GM23338 (cell line): ENCODE measurements around the gene GALNT9.

Experiments
- CREB1 ChIP-seq: fragments of 250-450 bp; sonication (Bioruptor Pico); IDR thresholded peaks from 2 replicates; pipeline ENCODE4 v1.5.0; 2020; ENCODE audit warnings: low read depth, mild to moderate bottlenecking, moderate library complexity
- CTCF ChIP-seq, 2 experiments: fragments of 200-600 bp in 1 of 2; sonication (generic) in 1 of 2; conservative IDR thresholded peaks; 2 replicates each; pipeline versions ENCODE4 v1.5.1 to v1.6.1; 2016 to 2017; ENCODE audit warnings: antibody characterized with exemption in 2 of 2, low read depth in 2 of 2, mild to moderate bottlenecking in 2 of 2, moderate library complexity in 1 of 2
- EZH2 ChIP-seq: fragments of 200-600 bp; sonication (generic); IDR thresholded peaks from one replicate; pipeline ENCODE4 v1.8.0; 2017; ENCODE audit warnings: antibody characterized with exemption, mild to moderate bottlenecking, low read depth; ENCODE audit not compliant: unreplicated experiment
- EZH2phosphoT487 ChIP-seq: fragments of 200-600 bp; sonication (generic); IDR thresholded peaks from one replicate; pipeline ENCODE4 v1.8.1; 2018; ENCODE audit warnings: antibody characterized with exemption; ENCODE audit not compliant: unreplicated experiment
- POLR2AphosphoS5 ChIP-seq: IDR thresholded peaks from 2 replicates; pipeline ENCODE4 v1.6.1; 2016; ENCODE audit warnings: antibody characterized with exemption, low read depth
- REST ChIP-seq: IDR thresholded peaks from one replicate; pipeline ENCODE4 v1.6.1; 2018; ENCODE audit warnings: antibody characterized with exemption; ENCODE audit not compliant: unreplicated experiment
- STAT1 ChIP-seq: IDR thresholded peaks from one replicate; pipeline ENCODE4 v1.6.1; 2016; ENCODE audit warnings: antibody characterized with exemption; ENCODE audit not compliant: unreplicated experiment
- ZNF331 ChIP-seq: fragments of 250-450 bp; sonication (Bioruptor Pico); IDR thresholded peaks from 2 replicates; pipeline ENCODE4 v1.5.0; 2020; ENCODE audit warnings: low read depth, mild to moderate bottlenecking, moderate library complexity

- TF ChIP-seq CTCF (conservative IDR thresholded peaks at IDR 0.05; ENCODE audit: low read depth in 2 of 2) (no peak), REST (no peak), STAT1 (no peak), EZH2 (no peak), ZNF331 (no peak), EZH2phosphoT487 (no peak), POLR2AphosphoS5 (no peak), CREB1 (no peak)
Measured at GRCh38 chr12:132319359-132319950, 9.9 kb downstream of the GALNT9 start.
